Skeletal muscle tissue (tissue), 4 donors: ENCODE measurements around the gene KCNIP2. TPM values are rescaled to one million over a fixed set of nuclear protein-coding genes. Genes with fewer than 3 reads are reported as not detected.

Experiments used
- H3K27ac ChIP-seq: one replicate; pipeline ENCODE4 v1.7.0; 2013; ENCODE audit warnings: mild to moderate bottlenecking, low read depth, low read length, inconsistent platforms
- H3K27me3 ChIP-seq, 3 donors: one replicate each; pipeline ENCODE4 v1.7.0; 2013; ENCODE audit warnings: low read length in 3 of 3; ENCODE audit not compliant: control insufficient read depth in 3 of 3, insufficient read depth in 3 of 3
- H3K36me3 ChIP-seq, 3 donors: one replicate each; pipeline ENCODE4 v1.7.0; 2013; ENCODE audit warnings: low read length in 3 of 3; ENCODE audit not compliant: control insufficient read depth in 3 of 3, insufficient read depth in 3 of 3
- H3K4me1 ChIP-seq, 3 donors: one replicate each; pipeline ENCODE4 v1.7.0; 2013; ENCODE audit warnings: low read length in 3 of 3, mild to moderate bottlenecking in 3 of 3; ENCODE audit not compliant: control insufficient read depth in 3 of 3, insufficient read depth in 3 of 3
- H3K4me3 ChIP-seq, 3 donors: one replicate each; pipeline ENCODE4 v1.7.0; 2013; ENCODE audit warnings: low read length in 3 of 3
- H3K9ac ChIP-seq, 3 donors: one replicate each; pipeline ENCODE4 v1.7.0; 2013; ENCODE audit warnings: low read length in 3 of 3, mild to moderate bottlenecking in 3 of 3, moderate library complexity in 2 of 3, low read depth in 1 of 3
- H3K9me3 ChIP-seq, 3 donors: one replicate each; pipeline ENCODE4 v1.7.0; 2013; ENCODE audit warnings: low read length in 3 of 3; ENCODE audit not compliant: control insufficient read depth in 3 of 3
- total RNA-seq: library from RNA; depleted of rRNA; stranded (reverse); fragments of >200 nt; gene quantifications from one replicate; pipeline ENCODE4 v1.2.3, GENCODE V29; 2014
- donor health status: Osteomylitis.

The KCNIP2 gene
- total RNA-seq, 1 donor from 2014 or later, result 2.1 TPM

DNA sequence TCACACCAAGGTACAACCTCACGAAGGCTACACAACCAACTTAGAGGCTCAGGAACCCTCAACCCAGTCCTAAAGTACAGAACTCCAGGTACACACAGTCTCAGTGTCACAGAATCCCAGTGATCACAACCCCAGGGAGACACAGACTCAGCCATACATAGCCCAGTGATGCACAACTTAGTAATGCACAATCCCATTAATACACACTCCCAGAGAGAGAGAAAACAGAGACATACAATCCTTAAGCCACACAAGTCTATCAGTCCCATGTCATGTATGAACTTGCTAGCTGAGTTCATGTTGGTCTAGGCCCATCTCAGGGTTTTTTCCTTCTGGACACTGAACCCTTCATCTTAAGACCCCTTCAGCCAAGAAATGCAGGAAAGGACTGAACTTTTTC lies 4.6 kb downstream of the KCNIP2 start:
- Histone ChIP-seq H3K27ac (no peak overlapping the region), H3K27me3 (no peaks in the 10 kb centered on the region), H3K9ac (no peak overlapping the region), H3K4me1 (peaks cover 13 to 37% (median 25%) of the 10 kb centered on the region in 3 donors), H3K4me3 (no peak overlapping the region), H3K36me3 (no peaks in the 10 kb centered on the region), H3K9me3 (no peaks in the 10 kb centered on the region)

- Histone ChIP-seq H3K4me1 (peaks cover 13 to 37% (median 25%) of the 10 kb centered on the region in 3 donors), H3K9me3 (no peaks in the 10 kb centered on the region), H3K9ac (no peak overlapping the region), H3K27ac (no peak overlapping the region), H3K36me3 (no peaks in the 10 kb centered on the region), H3K4me3 (no peak overlapping the region), H3K27me3 (no peaks in the 10 kb centered on the region)
These were observed 5.1 kb downstream of the KCNIP2 start for GRCh38 chr10:101838416-101838970.

DNA sequence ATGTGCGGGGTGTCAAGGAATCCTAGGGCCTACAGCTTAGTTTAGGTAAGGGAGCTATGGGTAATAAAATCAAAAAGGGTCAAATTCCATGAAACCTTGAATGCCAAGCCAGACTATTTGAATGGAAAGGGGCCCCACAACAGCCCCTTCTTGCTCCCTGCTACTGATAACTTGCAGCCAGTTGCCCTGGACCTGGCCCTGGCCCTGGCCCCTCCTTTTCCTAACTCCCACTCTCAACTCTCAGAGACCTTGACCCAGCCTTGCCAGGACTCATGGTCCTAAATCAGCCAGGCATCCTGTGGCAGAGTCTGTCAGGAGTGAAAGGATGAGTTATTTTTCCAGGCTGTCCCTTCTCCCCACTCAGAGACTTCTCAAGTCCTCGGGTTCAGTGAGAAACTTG lies 5.9 kb downstream of the KCNIP2 start:
- no peak overlapping the region for H3K27ac ChIP-seq

DNA sequence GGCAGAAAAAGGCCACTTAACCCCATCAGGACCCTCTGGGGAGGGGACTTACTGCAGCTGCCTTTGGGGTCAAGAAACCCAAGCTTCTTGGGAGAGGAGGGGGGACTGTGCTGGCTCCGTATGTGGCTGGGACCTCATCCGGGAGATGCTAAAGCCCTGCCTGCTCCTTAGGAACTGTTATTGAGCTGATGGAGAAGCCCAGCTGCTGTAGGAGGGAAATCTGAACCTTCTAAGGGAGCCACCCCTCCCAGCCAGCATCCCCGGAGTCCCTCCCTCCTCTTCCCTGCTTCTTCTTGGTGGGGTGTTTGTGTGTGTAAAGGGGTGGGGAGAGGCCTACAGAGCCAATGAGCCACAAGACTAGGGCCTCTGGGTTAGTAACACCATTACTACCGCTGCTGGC lies 8.2 kb downstream of the KCNIP2 start:
- H3K9me3 ChIP-seq, result no peaks in the 10 kb centered on the region
- H3K27me3 ChIP-seq, result no peaks in the 10 kb centered on the region
- no peak overlapping the region for H3K9ac ChIP-seq
- peaks cover 13 to 38% (median 22%) of the 10 kb centered on the region in 3 donors for H3K4me1 ChIP-seq
- no peak overlapping the region for H3K27ac ChIP-seq
- H3K36me3 ChIP-seq, result no peaks in the 10 kb centered on the region
- no peak overlapping the region for H3K4me3 ChIP-seq

More for the DNA sequence above, 5.9 kb downstream of the KCNIP2 start:
- Histone ChIP-seq H3K27me3 (no peaks in the 10 kb centered on the region), H3K9ac (no peak overlapping the region), H3K9me3 (no peaks in the 10 kb centered on the region), H3K36me3 (no peaks in the 10 kb centered on the region), H3K4me3 (no peak overlapping the region), H3K4me1 (peaks cover 13 to 37% (median 25%) of the 10 kb centered on the region in 3 donors)

- Histone ChIP-seq H3K36me3 (no peaks in the 10 kb centered on the region), H3K9me3 (no peaks in the 10 kb centered on the region), H3K4me1 (peaks cover 16 to 38% (median 26%) of the 10 kb centered on the region in 3 donors), H3K9ac (no peak overlapping the region), H3K27ac (no peak overlapping the region), H3K4me3 (no peak overlapping the region), H3K27me3 (no peaks in the 10 kb centered on the region)
These were observed 9.3 kb downstream of the KCNIP2 start for GRCh38 chr10:101834341-101834740.

- H3K27ac ChIP-seq, result no peak overlapping the region
- no peak overlapping the region for H3K9ac ChIP-seq
- peaks cover 16 to 29% (median 19%) of the 10 kb centered on the region in 3 donors for H3K4me1 ChIP-seq
- H3K4me3 ChIP-seq, result no peak overlapping the region
- H3K9me3 ChIP-seq, result no peaks in the 10 kb centered on the region
- H3K27me3 ChIP-seq, result no peaks in the 10 kb centered on the region
- H3K36me3 ChIP-seq, result no peaks in the 10 kb centered on the region
These were observed 10.1 kb downstream of the KCNIP2 start for GRCh38 chr10:101833466-101833865.

- H3K4me1 ChIP-seq, result peaks cover 16 to 26% (median 19%) of the 10 kb centered on the region in 3 donors
- H3K4me3 ChIP-seq, result no peak overlapping the region
- no peaks in the 10 kb centered on the region for H3K9me3 ChIP-seq
- H3K27me3 ChIP-seq, result no peaks in the 10 kb centered on the region
- no peak overlapping the region for H3K27ac ChIP-seq
- peaks cover 2 to 5% (median 4%) of the 10 kb centered on the region in 3 donors for H3K36me3 ChIP-seq
- no peak overlapping the region for H3K9ac ChIP-seq
These were observed 11.3 kb downstream of the KCNIP2 start for GRCh38 chr10:101832325-101832771.

DNA sequence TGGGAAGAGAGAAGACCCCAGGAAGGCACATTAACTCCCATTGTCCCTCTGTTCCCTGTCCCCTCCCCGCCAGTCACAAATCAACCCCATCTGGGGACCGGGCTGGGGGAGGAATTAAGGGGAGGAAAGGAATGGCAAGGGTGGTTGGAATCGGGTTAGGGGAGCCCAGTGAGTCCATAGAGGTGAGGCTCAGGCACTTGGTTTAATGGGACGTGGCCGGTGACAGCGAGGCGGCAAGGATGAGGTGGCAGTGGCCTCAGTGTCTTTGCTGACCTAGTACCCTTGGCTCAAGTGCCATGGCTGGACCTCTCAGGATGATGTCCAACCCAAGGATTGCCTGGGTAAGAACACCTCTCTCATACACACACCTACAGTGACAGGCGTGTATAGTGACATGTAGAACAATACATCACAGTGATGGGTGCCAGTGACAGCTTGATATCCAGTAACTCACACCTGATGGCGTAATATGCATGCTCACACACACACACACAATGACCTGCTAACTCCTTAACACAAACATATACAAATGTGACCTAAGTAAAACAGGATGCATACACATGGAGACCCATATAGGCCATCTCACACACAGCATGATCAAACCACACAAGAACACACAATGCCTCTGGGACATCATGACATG lies 12.3 kb downstream of the KCNIP2 start:
- Histone ChIP-seq H3K9me3 (no peaks in the 10 kb centered on the region), H3K27ac (peak overlapping the region; percentile 56), H3K27me3 (no peaks in the 10 kb centered on the region), H3K36me3 (peaks cover 5 to 11% (median 6%) of the 10 kb centered on the region in 3 donors), H3K4me1 (peaks cover 16 to 26% (median 19%) of the 10 kb centered on the region in 3 donors), H3K9ac (peak overlapping the region; percentile 34 to 71 (median 65)), H3K4me3 (peak overlapping the region; percentile 57 to 82 (median 79))

GRCh38 chr10:101830322-101831168 lies 13.1 kb downstream of the KCNIP2 start:
- Histone ChIP-seq H3K36me3 (peaks cover 5 to 11% (median 6%) of the 10 kb centered on the region in 3 donors), H3K4me1 (peaks cover 16 to 26% (median 19%) of the 10 kb centered on the region in 3 donors), H3K9ac (peak overlapping the region; percentile 34 to 71 (median 65)), H3K27me3 (no peaks in the 10 kb centered on the region), H3K9me3 (no peaks in the 10 kb centered on the region), H3K27ac (peak overlapping the region; percentile 56), H3K4me3 (peak overlapping the region; percentile 69 to 82 (median 79))
